ENCODE data around the gene GLB1L. TPM values are rescaled to one million over a fixed set of nuclear protein-coding genes. Genes with fewer than 3 reads are reported as not detected.

GLB1L gene
- 11.8 and 13.5 TPM in 2 replicates for total RNA-seq
- long read RNA-seq, transcript GLB1L-202 (17 exons, 2,574 nt): major isoform, 7 of 13 reads
- long read RNA-seq, partial matches to known transcripts: 0 of 13 reads
- long read RNA-seq, other reads (novel, unspliced or antisense): 5 of 13 reads

GRCh38 chr2:219245148-219245898, at the start of gene GLB1L, which contains the start of gene STK16:
Gene GLB1L, minus strand, starts transcription at chr2:219245444. Its CDS starts 1,871 bp downstream, at chr2:219243573.
Gene STK16, plus strand, starts transcription at chr2:219245479. Its CDS starts 521 bp downstream, at chr2:219246000.
- peak; percentile 93 for DNase-seq (ENCODE audit: low spot score, unreplicated experiment)
- Mint-ChIP-seq H3K36me3 (ENCODE audit: insufficient read depth) (no peaks in the 10 kb centered on the region), H3K9me3 (ENCODE audit: low read depth) (no peaks in the 10 kb centered on the region), H3K4me1 (ENCODE audit: low read depth) (peaks cover 21% of the 10 kb centered on the region), H3K4me3 (ENCODE audit: low read depth) (peak within 1 kb of the TSS; percentile 89), H3K27ac (peak within 1 kb of the TSS; percentile 99), H3K27me3 (no peaks in the 10 kb centered on the region)
- TF ChIP-seq CTCF (IDR thresholded peaks at IDR 0.05; ENCODE audit: unreplicated experiment): no peak

DNA sequence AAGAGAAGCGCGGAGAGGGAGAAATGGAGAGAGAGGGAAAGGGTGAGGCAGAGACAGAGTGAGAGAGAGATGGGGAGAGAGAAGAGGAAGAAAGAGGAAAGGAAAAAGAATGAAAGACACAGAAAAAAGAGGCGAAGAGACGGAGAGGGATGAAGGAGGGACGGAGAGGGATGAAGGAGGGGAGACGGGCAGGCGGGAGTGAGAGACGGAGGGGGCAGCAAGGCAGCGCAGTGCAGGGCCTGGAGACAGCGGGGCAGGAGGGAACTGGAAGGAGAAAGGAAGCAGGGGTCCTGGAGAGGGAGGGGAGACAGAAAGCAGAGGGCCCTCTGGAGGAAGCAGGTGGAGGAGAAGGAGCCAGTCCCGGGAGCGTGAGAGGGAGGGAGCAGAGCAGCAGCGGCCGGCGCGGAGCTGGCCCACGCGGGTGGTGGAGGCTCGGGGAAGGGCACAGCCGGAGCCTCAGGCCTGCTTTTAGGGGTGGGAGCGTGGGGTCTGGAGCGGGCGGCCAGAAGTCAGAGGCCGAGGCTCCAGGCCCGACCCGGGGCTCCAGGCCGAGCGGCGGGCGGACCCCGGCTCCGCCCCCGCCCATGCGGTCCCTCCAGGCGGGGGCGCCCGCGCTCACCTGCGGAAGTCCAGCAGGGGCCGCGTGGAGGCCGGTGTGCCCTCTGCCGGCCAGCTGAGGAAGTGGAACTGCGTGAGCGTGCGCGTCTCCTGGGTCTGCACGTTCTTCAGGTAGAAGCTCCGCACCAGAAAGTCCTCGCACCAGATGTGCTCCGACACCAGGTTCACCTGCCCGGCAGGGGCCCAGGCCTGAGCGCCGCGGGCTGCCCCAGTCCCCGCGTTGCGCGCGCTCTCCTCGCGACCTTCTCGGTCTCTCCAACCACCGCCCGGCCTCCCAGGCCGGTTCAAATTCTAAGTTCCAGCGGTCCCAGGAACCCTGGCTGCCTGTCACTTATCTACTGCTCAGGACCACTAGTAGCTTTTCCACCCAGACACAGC, 49.4 kb upstream of the GLB1L start:
- Mint-ChIP-seq H3K36me3 (ENCODE audit: insufficient read depth) (no peaks in the 10 kb centered on the region), H3K27ac (peak overlapping the region; percentile 88), H3K9me3 (ENCODE audit: low read depth) (no peaks in the 10 kb centered on the region), H3K4me3 (ENCODE audit: low read depth) (peak overlapping the region; percentile 76), H3K27me3 (peaks cover 24% of the 10 kb centered on the region), H3K4me1 (ENCODE audit: low read depth) (peaks cover 3% of the 10 kb centered on the region)
- DNase-seq (ENCODE audit: low spot score, unreplicated experiment): peak; percentile 88
- peak; percentile 100 for TF ChIP-seq CTCF (IDR thresholded peaks at IDR 0.05; ENCODE audit: unreplicated experiment)

- Mint-ChIP-seq H3K9me3 (ENCODE audit: low read depth) (no peaks in the 10 kb centered on the region), H3K4me1 (ENCODE audit: low read depth) (peaks cover 3% of the 10 kb centered on the region), H3K27me3 (peaks cover 18% of the 10 kb centered on the region), H3K27ac (no peak overlapping the region), H3K4me3 (ENCODE audit: low read depth) (peak overlapping the region; percentile 18), H3K36me3 (ENCODE audit: insufficient read depth) (no peaks in the 10 kb centered on the region)
- no peak for DNase-seq (ENCODE audit: low spot score, unreplicated experiment)
- no peak for TF ChIP-seq CTCF (IDR thresholded peaks at IDR 0.05; ENCODE audit: unreplicated experiment)
These were observed 48.5 kb upstream of the GLB1L start for GRCh38 chr2:219293736-219294231.

GRCh38 chr2:219292616-219293015, 47.4 kb upstream of the GLB1L start:
- H3K36me3 Mint-ChIP-seq (ENCODE audit: insufficient read depth): no peaks in the 10 kb centered on the region
- H3K4me1 Mint-ChIP-seq (ENCODE audit: low read depth): peaks cover 3% of the 10 kb centered on the region
- peaks cover 15% of the 10 kb centered on the region for H3K27me3 Mint-ChIP-seq
- no peak for TF ChIP-seq CTCF (IDR thresholded peaks at IDR 0.05; ENCODE audit: unreplicated experiment)
- no peak for DNase-seq (ENCODE audit: low spot score, unreplicated experiment)
- no peaks in the 10 kb centered on the region for H3K9me3 Mint-ChIP-seq (ENCODE audit: low read depth)
- no peak overlapping the region for H3K27ac Mint-ChIP-seq
- H3K4me3 Mint-ChIP-seq (ENCODE audit: low read depth): no peak overlapping the region

Data from progenitor cell of endocrine pancreas (in vitro differentiated cells).